GM19397 (cell line): ENCODE measurements around the gene NFIX.

Experiments used
- ATAC-seq: cut with Tn5 transposase; IDR thresholded peaks from one replicate; pipeline ENCODE4 v1.9.1; 2021; ENCODE audit warnings: mild to moderate bottlenecking, moderate library complexity; ENCODE audit not compliant: unreplicated experiment

The NFIX gene

DNA sequence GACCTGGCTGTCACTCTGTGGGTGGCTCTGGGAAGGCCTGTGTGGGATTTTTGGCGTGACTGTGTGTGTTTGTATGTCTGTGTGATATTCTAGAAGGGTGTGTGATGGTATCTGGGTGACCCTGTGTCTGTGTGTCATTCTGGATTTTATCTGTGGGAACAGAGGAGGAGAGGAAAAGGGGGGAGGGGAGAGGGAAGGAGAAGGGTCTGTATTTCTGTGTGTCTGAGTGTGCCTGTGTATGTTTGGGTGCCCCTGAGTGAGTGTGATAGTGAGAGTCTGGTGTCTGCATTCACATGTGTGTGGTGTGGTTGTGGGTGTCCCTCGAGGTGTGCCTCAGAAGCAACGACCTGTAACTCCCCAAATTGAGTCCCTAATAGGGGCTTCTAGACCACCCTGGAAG, 8.1 kb upstream of the NFIX start:
- no peak for ATAC-seq

DNA sequence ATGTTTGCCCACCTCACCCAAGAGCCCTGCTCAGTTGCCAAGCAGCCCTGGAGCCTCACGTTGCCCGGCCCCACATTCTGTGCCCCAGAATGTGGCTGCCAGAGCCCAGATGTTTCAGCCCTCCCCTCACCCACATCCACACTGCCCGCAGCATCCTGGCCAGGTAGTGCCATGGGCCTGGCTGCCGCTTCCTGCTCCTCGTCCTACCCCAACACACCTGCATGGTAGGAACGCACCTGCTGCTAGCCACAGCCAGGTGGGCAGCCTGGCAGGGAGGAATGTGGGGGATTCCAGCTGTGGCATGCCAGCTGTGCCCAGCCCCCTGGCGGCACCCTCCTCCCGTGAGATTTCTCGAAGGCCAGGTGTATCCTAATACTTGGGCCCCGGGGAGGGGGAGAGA, 7.5 kb upstream of the NFIX start:
- no peak for ATAC-seq

DNA sequence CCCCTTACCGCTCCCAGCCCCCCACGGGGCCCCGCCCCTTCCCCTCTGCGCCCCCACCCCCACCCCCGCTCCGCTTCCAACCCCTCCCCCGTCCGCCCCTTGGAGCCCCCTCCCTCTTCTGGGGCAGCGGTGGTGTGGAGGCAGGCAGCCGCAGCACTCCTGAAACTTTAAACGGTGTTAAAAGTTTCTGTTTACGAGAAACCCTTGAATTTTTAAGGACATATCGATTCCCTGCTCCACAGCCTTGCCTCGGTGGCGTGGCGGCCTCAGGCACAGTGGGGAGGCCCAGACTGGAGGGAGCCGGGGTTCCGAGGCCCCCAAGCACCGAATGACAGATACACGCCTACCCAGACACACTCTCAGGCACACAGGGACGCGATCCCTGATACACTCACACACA, 4.8 kb upstream of the NFIX start:
- ATAC-seq, result no peak

DNA sequence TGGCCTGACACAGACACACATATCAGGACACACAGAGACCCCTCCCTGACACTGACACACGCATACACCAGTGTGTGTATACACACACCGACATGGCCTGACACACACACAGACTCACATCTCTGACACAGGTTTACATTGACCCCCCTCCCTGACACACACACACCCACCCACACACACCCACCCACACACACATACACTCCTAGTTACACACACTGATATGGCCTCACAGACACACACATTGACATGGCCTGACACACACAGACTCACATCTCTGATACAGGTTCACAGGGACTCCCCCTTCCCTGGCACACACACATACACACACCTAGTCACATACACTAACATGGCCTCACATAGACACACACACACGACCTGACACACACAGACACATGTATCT, 4.4 kb upstream of the NFIX start:
- ATAC-seq, result no peak

DNA sequence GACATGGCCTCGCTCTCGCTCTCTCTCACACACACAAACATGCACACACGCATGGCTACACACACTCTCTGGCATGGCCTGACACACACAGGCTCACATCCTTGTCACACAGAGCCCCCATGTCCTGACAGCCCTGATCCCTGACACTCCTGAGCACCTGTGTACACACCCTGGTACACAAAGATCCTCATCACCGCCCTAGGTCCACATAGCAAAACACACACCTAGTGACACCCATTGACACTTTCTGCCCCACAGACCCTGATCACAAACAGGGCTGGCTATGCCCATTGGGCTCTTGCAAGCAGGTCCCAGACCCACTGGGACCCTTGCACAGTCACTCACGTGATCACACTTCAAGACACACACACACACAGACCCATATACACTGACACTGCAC, 4.0 kb upstream of the NFIX start:
- ATAC-seq, result no peak

DNA sequence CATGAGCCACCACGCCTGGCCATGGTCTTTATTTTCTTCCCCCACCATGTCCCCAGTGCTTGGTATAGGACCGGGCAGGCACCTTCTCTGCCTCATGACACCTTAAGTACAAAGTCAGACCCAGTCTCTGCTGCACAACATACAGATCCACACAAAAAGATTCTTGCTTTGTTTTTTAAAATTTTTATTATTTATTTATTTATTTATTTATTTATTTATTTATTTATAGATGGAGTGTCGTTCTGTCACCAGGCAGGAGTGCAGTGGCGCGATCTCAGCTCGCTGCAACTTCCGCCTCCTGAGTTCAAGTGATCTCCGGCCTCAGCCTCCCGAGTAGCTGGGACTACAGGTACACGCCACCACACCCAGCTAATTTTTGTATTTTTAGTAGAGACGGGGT, 2.5 kb upstream of the NFIX start:
- no peak for ATAC-seq

DNA sequence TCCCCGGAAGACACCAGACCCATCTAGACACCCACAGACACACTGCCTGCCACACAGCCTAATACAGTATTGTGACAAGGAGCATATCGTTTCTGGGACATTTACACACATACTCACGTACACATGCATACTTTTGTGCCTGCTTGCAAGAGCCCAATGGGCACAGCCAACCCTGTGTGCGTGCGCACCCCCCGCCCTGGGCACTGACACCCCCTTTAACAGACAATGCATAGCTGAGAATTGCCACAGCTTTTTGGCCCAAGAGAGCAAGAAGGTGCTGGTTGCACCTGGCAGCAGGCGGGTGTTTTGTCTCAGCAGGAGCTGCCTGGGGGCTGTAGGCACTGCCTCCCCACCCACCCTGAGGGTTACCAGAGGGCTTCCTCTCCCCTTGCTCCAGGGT, 1.7 kb upstream of the NFIX start:
- ATAC-seq, result no peak

DNA sequence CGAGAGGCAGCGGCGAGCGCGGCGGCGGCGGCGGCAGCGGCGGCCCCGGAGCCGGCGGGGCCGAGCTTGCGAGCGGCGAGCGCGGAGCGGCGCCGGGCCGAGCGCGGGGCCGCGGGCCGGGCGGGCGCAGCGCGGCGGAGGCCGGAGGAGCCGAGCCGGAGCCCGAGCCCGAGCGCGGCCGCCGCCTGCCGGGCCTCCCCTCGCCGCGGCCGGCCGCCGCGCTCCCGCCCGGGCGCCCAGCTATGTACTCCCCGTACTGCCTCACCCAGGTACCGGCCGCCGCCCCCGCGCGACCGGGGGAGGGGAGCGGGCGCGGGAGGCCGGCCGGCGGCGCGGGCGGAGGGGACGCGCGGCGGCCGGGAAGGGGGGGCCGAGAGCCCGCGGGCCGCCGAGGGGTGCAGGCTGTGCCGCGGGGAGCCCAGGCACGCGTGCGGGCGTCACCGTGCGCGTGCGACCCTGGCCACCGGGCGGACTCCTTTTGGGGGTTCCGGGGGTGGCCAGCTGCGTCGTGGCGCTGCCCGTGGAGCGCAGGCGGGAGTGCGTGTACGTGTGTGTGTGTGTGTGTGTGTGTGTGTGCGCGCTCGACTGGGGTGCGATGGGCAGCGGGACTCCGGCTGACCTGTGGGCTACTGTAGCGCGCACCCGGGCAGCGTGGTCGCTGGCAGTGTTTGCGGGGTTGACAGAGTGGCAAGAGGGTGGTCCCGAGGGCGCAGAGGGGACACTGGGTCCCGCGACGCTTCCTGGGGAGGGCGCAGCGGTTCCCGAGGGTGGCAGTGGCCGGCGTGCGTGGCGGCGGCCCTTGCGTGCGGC, 526 bp downstream of the NFIX start:
- no peak for ATAC-seq

DNA sequence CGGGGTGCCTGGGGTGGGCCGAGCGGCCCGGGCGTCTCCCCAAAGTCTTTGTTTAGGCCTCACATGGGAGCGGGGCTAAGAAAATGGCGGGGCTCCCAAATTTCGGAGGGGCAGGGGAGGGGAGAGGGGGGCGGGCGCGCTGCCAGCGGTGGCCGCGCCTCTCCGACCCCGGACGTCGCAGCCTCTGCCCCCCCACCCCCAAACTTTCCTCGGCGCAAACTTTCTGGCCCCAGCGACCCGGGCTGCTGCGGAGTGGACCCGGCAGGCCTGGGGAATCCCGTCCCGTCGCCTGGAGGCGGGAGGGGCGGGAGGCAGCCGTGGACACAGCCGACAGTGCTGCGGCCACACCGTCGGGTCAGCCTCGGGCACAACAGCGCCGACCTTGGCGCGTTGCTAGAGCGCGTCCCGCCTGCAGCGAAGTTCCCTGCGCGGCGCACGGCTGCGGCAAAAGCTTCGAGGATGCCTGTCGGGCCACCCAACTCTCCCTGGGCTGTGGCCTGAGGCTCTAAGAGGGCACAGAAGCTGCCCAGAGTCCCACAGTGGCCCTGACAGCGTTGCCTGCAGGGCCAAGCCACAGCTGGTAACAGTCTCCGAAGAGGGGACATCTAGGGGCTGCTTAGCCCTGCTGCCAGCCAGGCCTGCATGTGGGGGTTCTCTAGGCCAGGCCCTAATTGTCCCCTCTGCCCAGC, 1.3 kb downstream of the NFIX start:
- no peak for ATAC-seq

DNA sequence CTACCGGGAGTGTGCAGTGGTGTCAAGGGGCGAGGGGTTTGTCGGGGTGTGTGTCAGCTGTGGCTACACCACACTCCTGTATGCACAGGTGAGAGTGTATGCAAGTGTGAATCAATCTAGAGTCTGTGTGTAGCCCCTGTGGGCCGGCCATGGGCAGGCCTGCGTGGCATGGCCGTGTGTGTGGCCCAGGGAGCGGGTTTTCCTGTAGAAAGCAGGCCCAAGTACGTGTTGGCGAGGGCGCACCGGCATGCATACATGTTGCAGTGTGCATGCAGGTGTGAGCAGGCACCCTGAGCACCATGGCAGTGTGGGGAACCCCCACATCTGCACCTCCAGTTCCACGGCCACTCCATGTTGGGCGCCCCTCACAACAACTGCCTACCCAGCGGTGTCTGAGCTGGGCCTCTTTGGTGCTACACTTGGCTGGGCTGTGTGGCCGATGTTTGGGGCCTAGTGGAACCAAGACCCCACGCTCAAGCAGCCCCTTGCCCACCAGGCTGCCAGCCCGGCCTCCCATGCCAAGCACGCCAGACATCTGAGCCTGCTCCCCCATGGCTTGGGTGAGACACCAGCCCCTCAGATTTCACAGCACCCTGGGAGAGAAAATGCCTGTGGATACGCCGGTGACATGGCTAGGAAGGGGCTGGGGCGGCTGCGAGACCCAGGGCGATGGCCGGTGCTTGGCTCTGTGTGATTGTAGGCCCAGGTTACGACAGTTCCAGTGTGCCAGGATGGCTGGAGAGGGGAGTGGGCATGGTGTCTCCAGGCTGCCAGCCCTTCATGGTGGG, 2.1 kb downstream of the NFIX start:
- no peak for ATAC-seq

DNA sequence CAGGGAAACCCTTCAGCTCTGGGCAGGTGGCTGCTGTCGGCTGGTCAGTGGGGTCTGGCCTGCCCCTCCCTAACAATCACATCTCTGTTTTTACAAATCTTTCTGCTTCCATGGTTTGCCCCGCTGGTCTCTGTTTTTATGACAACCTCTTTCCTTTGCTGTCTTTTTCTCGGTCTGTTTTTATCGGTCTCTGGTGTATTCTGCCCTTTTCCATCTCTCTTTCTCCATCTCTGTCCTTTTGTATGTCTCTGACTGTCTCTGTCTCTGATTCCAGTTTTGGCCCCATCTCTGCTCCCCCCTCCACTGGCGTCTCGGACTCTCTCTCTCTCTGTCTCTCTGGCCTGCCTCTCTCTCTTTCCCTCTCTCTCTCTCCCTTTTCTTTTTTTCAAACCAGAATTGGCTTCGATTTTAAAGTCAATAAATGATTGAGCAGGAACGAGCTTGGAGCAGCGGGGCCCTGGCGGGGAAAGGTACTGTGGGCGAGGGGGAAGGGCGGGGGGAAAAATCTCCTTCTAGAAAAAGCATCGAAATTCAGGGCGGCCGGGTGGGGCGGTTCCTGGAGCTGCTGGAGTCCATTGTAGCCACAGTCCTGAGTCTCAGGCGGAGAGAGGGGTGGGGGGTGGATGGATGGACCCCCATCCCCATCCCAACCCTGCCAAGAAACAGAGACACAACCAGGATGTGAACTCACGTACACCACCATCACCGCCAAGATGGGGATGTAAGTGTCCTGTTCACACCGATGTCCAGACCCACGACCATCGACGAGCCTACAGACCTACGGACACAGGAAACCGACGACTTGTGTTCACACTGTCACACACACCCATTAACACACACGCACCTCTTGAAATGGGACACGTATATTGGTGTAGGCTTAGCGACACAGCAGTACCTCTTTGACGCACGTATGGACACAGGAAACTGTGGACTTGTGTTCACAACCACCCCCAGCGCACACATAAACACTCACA, 3.0 kb downstream of the NFIX start:
- ATAC-seq, result no peak

DNA sequence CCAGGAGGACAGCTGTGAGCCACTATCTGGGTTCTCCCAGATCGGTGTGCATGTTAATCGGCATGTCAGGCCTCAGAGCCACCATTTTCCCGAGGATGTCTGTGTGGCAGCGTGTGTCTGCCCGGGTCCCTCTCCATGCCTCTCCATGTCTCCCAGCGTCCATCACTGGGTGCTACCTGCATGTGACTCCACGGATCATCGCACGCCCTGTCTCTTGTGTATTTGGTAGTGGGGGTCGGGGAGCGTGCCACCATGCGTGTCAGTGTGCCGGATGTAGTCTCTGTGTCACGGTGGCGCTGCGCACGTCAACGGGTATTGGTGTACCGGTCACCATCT, 5.9 kb downstream of the NFIX start:
- no peak for ATAC-seq

DNA sequence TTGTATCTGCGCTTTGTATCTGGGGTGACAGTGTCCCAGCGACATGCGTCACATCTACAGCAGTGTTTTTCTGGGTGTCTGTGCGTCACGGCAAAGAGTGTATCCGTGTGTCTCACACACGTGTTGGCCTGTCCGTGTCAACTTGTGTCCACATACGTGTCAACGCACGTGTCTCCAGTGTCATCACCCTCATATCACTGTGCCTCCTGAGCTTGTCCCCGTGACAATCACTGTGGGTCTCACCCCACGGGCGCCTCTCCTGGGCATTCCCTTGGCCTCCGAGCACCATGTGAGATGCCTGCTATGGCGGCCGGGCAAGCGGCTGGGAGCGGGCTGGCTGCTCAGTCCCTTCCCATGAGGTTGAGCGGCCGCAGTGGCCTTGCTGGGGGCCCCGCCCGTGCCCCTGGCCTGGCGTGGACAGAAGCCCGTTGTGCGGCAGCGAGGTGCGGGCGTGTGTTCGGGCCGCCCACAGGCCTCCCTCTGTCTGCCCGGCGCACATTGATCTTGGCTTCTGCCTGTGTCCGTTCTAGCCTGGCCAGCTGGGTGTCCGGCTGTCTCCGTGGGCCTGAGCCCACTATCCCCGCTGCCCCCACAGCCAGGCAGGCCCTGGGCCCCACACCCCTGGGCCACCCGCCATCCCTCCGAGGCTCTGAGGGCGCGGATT, 6.4 kb downstream of the NFIX start:
- no peak for ATAC-seq

DNA sequence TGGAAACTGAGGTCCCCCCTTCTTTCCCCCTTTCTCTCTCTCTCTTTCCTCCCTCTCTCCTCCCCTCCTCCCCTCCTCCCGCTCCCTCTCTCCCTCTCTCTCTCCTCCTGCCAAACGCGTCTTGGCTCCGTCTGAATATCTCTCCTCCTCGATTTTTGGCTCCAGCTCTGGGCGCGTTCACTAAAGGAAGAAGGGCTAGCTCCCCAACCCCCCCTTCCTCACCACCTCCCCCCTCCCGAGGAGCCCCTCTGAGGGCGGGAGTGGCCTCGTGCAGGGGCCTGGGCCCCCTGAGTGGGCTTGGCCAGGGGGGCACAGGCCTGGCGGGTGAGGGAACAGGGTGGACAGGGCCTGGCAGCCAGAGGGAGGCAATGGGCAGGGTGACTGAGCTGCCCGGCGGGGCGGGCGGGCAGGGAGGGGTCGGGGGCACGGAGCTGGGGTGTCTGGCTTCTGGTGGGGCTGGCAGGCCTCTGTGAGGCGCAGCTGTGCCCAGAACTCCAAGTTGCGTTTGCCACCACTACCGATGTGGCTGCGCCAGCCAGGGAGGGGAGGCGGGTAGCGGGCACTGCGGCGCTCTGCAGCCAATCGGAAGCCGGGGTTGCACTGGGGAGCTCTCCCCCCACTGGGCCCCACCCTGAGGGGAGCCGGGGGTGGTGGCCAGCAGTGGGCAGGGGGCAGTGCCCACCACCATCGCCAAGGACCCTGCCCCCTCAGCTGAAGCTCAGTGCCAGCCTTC, 7.1 kb downstream of the NFIX start:
- no peak for ATAC-seq

DNA sequence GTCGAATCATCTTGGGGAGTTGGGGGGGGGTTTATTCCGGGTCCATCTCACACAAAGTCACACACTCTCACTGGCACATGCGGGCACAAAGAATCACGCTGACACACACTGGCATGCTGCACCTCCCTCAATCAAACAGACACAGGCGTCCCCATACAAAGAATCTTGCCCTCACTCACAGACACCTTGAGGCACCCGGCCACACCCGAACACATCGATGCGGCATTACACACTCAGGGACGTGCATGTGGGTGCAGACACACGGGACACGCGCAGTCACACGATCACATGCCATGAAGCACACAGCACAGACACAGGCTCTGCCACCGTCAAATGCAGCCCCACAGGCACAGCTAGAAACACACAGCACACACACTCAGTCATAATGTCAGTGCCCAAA, 7.8 kb downstream of the NFIX start:
- no peak for ATAC-seq

DNA sequence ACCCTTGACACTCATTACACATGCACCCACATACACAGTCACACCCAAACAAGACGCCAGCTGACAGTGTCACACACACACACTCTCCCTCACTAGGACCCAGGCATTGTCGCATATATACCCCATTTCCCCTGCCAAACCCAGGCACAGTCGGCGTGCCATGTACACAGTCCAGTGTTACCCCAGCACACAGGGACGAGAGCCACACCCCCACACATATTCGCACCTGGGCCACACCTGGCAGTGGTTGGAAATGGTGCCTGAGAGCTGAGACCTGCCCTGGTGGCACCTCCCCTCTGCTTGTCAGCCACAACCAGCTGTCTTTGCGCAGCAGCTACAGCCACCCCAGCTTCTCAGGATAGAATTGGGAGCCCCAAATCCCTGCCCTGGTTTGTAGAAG, 9.0 kb downstream of the NFIX start:
- ATAC-seq, result no peak

DNA sequence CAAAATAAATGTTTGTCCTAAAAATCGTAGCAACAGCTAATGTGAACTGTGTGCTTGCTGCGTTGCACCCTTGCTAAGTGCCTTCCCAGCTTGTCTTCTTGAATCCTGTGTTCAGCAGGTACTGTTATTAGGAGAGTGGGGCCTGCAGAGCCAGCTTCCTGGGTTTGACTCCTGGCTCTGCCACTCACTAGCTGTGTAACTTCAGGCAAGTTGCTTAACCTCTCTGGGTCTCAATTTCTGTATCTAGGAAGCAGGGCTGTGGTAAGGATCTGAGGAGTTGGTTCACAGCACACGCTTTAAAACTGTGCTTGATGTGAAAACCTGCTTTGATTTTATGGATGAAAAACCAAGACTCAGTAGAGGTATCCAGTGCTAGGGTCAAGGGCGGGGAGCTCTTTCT, 10.0 kb downstream of the NFIX start:
- ATAC-seq, result no peak

DNA sequence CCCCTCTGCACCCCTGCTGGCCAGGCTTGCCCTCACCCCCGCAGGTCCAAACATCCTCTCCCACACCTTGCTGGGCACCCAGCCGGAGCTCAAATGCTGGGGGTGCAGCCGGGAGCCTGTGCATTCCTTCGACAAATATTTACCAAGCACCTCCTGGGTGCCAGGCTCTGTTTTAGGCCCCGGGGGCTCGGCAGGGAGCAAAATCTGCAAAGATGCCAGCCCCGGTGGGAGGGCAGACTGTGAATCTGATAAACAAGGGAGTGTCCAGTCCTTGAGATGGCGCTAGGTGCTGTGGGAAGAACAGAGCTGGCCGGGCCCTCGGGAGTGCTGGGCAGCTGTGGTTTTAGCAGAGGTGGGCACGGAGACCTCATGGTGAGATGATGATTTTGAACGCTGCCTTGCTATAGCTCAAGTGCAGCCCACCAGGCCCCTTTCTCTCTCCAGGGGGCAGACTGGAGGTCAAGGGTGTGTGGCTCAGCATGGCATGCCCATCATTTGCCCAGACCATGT, 10.6 kb downstream of the NFIX start:
- no peak for ATAC-seq
